Measurements from ENCODE around the gene FAIM2.

Gene FAIM2

DNA sequence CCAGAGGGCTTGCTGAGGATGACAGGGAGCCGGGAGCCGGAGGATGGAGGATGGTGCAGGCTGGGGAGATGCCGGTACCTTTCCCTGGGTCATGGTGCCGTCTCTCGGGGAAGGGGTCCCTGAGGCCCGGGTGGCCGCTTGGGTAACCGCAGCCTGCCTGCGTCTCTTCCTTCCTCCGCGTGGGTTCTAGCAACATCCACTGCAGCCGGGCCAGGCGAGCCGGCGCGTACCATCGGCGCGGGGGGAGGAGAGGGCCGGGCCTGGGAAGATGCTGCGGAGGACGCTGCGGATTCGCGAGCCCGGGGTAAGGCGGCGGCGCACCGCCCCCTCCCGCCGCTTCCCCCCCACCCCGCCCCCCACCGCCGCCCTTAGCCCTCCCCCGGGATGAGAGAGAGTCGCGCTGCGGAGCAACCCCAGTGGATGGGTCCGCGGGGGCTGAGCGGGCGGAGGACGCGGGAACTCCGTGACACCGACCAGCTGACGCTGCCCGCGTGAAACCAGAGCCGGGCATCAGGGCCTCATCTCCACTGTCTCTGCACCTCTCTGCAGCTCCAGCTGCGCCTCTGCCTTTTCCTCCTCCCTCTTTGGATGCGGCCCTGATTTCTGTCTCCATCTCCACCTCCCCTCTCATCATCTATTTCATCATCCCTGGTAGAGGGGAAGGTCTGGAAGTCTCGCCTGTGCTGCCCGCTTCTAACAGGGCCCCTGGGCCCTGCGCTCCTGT is at the start of gene FAIM2:
Gene FAIM2, minus strand, starts transcription at position 201 of the 724 bp plus-strand sequence. Its CDS starts 108 bp downstream, at position 93.
- no peak for DNase-seq (ENCODE audit: low read depth, low spot score)

DNA sequence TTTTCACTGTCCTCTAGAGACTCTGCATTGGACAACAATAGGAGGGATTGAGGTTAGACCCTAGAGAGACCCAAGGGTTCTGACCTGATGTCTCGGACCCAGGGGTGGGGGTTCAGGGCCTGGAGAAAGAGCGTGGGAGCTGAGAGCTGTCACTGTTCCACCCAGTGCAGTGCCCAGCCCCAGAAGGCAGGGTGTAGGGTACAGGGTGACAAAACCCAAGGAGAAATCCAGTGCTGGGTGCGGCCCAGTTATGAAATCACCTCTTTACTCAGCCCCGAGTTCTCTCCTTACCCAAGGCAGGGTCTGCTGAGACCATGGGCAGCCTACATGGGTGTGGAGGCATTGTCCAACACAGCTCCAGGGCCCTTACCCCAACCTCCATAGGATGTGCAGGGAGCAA is 49.5 kb upstream of the FAIM2 start:
- no peak for DNase-seq (ENCODE audit: low read depth, low spot score)

DNA sequence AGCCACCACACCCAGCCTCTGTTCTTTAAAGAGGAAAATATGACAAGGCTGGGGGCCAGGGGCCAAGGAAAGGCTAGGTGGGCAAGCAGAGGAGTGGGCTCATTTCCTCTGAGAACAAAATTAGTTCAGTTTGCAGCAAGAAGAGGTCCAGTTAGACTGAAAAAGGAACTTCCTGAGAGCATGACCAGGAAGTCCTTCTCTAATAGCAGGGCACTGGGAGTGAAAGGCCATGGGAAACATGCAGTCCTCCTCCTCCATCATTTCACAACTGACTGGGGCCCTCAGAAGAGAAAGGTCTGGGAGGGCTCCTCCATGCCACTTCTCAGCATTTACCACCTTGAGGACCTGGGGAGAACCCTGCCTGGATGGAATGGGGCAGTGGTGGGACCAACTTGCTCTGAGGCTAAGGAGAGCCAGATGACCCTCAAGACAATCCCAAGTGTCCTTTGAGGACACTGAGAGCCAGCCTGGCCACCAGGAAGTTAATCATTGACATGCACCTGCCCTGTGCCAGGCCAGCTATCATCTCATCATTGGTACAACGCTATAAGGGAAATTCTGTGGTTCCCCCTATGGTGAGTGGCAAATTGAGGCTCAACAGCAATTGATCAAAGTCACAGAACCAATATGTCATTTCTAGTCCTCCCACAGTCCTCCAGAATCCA is 48.8 kb upstream of the FAIM2 start:
- no peak for DNase-seq (ENCODE audit: low read depth, low spot score)

DNA sequence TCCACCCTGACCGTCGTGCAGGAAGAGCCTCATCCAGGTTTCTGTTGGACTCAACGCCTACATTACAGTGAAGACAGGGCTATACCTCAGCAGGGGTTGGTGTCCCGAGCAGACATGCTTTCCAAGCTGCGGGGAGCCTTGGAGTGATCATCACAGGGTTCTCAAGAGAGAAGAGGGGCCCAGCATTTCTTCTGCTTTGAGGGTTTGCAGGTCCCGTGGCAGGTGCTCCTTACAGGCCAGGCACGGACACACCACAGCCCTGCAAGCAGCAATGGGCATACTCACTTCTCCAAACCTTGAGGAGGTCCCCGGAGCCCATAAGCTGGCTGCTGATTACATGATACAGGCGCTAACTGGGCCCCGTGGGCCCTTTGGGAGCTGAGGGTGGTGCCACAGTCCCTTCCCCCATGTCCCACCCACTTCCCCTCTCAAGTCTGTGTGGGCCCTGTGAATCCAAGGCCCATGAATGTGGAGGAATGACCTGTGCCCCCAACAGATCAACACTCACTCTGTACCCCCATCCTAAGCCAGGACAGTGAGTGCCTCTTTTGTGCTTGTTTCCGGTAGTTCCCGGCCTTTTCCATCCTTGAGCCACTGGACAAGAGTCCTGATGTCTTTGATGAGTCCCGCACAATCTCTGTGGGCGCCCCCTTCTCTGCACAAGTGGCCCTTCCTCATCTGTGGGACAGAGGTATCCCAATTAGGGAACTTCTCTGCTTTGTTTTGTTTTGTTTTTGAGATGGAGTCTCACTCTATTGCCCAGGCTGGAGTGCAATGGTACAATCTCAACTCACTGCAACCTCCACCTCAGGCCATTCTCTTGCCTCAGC is 47.9 kb upstream of the FAIM2 start:
- no peak for DNase-seq (ENCODE audit: low read depth, low spot score)

DNA sequence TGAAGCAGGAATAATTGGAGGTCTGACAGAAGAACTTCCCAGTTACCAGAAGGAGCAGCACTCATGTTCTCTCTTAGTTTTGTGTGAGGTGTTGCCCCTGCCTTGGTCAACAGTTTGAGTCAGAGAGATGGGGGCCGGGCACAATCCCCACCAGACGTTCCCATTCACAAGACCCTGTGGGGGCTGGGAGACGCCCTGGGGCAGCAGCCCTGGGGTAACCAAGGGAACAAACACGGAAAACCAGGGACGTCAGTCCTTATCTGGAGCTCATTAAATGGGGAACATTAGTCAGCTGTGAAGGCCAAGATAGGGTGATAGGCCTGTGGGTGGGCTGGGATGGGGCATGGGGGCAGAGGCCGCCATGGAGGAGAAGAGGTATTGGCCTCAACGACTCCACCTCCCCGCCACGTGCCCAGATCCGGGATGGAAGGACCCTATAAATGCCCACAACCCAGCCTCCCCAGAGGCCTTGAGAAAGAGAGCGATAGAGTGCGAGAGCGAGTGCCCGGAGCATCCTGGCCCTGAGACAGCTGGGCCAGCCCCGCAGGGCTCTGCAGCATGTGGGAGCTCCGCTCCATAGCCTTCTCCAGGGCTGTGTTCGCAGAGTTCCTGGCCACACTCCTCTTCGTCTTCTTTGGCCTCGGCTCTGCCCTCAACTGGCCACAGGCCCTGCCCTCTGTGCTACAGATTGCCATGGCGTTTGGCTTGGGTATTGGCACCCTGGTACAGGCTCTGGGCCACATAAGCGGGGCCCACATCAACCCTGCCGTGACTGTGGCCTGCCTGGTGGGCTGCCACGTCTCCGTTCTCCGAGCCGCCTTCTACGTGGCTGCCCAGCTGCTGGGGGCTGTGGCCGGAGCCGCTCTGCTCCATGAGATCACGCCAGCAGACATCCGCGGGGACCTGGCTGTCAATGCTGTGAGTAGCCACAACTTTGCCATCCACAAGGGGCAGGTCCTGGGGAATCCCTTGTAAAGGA is 46.9 kb upstream of the FAIM2 start, which contains the start of gene AQP2:
Gene AQP2, plus strand, starts transcription at position 465 of the 979 bp plus-strand sequence. Its CDS starts 94 bp downstream, at position 559.
- no peak for DNase-seq (ENCODE audit: low read depth, low spot score)

DNA sequence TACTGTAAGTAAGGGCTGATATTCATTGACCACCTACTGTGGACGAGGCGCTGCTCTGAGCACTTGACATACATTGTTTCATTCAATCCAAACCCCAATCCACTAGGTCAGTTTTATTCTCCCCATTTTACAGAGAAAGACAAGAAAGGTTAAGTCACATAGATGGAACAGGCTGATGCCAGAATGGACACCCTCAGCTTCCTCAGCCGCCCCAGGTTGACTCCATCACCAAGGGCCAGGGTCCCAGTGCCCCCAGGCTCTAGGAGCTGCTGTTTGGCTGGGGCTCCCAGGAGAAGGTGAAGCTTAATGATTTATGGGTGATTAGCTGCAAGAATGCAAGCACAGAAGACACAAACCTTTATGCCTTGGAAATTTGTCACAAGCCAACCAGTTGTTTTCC is 46.2 kb upstream of the FAIM2 start:
- no peak for DNase-seq (ENCODE audit: low read depth, low spot score)

DNA sequence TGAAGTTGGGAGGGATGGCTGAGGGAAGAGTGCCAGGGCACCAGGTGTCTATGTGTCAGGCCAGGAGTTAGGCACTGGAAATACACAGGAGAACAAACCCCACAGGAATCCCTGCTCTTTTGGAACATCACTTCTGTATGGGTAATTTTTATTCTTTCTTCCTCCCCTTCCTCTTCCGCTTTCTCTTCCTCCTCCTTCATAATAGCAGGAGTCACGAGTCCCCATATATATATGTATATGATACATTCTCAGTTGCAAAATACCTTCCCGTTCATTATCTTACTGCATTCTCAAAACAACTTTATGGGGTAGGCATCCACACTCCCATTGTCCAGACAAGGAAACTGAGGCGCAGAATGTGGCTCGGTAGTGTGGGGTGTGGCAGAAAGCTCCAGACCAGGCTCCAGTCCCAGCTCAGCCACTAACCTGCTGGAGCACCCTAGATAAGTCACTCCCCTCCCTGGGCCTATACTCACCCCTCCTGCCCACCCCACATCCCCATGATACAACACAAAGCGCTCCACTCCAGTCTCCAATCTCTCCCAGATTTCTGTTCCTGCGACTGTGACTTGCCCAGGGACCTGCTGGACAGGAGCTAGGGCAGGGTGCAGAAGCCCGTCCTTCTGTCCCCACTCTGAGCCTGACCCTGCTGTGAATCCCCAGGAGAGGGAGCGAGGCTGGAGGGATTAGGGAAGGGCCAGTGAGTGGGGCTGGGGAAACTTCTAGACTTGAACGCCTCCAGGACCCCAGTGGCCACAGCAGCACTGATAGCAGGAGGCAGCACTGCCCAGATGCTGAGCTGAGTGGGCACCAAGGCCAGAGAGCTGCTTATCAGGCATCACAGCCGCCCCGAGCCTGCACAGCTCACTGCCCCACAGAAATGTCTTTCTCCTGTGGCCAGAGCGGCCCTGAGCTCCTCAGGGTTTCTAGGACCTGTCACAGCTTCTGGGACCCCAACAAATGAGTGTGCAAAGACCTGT is 45.5 kb upstream of the FAIM2 start:
- no peak for DNase-seq (ENCODE audit: low read depth, low spot score)

DNA sequence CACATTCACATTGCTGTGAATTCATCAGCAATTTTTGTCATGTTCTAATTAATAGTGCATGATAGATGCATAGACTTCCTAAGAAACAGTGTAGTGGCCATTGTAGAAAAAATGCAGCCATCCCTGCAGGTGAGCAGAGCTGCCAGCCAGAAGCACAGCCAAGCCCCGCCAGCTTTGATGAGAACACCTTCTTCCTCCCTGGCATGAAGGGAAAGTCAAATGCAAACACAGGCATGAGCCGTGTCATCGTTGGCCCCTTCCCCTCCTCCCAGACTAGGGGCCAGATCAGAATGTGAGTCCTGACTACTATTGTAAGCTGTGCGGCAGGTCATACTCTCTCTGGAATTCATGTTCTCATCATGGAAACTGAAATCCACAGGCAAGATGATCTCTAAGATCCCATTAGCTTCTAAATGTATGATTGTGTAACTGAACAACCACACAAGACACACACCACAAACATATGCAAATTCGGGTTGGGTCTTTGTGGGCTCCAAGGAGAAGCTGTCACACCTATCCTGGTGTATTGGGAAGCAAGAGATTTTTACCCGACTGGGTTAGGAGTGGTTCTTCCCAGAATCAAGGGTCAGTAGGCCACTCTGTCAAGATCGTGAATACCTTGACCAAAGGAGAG is 44.0 kb upstream of the FAIM2 start:
- no peak for DNase-seq (ENCODE audit: low read depth, low spot score)

DNA sequence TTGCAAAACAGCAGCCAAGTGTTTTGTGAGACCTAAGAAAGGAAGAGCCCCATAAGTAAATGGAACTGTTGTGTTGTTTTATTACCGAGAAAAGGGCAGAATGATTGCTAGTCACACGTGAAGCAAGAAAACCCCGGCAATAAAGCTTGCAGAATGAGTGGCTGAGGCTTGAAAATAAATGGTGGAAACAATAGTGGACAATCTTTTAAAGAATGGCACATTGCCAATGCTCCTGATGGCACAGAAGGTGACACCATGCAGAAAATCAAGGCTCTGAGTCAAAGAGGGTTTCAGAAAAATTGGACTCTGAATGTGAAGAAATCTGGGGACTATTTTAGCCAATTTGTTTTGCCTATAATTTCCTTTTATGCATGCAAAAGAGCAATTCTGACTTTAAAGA is 42.8 kb upstream of the FAIM2 start:
- no peak for DNase-seq (ENCODE audit: low read depth, low spot score)

DNA sequence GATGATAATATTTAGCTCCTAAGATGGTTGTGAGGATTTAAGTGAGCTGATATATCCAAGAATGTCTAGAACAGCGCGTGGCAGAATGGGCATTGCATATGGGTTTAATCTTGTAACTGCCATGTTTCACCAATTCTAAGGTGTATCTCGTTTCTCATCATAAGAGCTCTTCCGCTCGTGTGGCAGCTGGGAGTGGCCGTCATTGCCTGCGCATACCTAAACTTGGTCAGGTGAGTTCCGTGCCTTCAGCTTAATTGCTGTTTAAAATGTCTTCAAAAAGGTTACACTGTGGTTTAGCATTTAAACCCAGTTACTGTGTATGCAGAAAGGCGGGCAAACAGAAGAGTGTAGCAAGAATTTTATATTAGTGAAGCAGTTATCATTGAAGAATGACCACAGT is 42.4 kb upstream of the FAIM2 start:
- no peak for DNase-seq (ENCODE audit: low read depth, low spot score)

DNA sequence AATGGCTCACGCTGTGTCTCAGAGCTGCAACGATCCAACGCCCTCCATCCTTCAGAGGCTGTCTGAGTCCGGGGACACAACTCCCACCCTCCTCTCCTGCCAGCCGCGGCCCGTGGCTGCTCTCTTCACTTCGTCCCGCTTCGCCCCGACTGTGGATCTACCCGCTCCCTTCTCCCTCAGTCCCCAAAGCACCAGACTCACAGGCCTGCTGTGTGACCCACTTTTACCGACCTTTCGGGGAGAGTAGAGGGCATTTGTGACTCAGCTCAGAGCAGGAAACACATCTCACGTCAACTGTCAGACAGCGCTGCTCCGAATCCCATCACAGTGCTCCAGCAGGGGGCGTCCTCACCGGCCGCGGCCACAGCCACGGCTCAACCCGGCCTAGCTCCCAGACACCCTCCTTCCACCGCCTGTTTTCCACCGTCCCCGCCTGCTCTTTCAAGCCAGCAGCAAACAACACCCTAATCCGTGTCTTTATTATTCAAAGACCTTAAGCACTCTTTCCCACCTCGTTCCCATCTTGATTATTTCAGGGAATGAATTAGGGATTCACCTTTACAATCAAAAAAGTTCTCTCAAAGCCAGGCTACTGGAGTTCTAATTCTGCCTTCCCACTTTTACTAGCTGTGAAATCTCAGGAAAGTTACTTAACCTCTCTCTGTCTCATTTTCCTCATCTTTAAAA is 41.8 kb upstream of the FAIM2 start:
- DNase-seq (ENCODE audit: low read depth, low spot score) = peak; percentile 93

DNA sequence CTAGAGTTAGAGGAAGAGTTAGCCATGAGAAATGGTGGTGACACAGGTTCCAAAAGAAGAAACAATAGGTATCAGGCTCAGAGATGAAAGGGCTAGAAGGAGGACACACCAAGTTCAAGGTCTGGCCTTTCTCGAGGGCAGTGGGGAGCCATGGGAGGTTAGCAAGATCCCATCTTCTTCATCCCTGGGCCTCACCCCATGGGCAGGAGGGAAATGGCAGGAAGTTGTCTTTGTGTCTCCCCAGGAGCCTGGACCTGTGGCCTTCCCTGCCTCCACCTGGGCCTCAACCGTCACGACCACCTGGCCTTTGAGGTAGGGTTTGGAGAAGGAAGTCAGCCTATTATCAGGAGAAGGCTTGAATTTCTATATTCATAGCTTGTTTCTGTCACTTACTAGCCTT is 41.0 kb upstream of the FAIM2 start:
- no peak for DNase-seq (ENCODE audit: low read depth, low spot score)

DNA sequence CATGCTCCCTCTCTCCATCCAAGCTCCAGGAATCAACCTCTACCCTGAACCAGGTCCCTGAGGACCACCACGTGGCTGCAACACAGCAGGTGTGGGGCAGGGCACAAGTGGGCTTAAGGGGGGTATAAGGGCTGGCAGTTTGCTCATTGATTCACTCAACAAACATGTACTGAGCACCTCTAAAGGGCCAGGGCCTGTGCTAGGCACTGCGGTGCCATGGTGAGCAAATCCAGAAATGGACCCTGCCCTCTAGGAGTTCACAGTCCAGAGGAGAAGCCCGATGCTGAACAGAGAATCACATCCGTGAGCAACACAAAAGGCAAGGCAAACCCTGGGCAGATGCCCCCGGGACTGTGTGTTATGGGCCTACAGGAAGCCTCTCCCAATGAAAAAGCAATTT is 40.3 kb upstream of the FAIM2 start:
- DNase-seq (ENCODE audit: low read depth, low spot score) = no peak

DNA sequence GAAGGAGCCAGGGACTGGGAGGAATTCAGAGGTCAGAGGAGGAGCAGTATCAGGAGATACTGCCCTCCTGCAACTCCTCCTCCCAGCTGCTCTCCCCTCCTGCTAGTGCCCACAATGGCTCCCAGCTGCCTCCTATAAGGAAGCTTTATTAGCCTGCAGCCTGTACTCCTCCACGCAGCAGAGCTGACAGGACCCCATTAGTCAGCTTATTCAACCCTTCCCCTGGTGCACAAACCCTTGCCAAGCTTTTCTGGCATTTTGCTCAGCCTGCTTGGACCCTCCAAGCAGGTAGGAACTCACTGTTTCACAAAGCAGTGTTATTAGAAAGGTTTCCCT is 39.9 kb upstream of the FAIM2 start:
- no peak for DNase-seq (ENCODE audit: low read depth, low spot score)

DNA sequence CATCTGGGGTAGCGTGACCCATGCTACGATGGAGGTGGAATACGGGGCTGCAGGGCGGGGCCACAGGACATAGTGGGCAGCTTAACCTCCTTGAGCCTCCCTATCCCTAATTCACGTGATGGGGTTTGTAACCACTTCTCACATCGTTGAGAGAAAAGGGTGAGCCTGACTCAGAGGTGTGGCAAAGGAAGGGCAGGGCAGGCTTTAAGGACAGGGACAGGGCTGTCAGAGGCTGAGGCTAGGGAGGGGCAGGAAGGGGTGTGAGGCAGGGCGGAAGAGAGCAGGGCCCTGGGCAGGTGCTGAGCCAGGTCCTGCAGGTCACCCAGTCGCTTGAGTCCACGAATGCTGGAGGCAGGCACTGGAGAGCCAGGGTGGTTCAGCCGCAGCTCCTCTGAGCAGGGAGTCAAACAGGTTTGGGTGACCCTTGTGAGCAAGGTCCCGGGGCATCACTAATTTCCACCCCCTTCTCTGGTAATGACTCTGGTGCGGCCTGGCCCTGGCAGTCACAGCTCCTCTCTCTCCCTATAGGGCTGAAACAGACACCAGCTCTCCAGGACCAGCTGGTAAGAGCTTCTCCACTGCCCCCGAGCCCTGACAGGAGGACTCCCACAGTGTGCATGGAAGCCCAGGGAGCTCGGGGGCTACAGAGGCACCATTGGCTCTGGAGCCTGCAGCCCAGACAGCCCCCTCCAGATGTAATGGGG is 39.4 kb upstream of the FAIM2 start:
- no peak for DNase-seq (ENCODE audit: low read depth, low spot score)

DNA sequence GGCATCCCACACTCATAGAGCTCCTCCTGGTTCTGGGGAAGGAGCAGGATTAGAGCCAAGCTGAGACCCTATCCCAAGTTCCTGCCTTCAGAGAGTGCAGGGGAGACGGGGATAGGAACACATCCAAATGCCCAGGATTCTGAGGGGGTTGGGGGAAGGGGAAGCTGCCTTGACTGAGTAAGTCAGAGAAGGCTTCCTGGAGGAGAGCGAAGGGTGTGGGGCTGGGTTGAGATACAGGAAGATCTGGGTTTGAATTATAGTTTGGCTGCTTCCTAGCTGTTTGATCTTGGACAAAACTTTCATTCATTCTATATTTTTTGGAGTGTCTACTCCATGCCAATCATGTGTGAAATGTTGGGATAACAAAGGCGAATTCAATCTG is 38.8 kb upstream of the FAIM2 start:
- DNase-seq (ENCODE audit: low read depth, low spot score) = no peak

DNA sequence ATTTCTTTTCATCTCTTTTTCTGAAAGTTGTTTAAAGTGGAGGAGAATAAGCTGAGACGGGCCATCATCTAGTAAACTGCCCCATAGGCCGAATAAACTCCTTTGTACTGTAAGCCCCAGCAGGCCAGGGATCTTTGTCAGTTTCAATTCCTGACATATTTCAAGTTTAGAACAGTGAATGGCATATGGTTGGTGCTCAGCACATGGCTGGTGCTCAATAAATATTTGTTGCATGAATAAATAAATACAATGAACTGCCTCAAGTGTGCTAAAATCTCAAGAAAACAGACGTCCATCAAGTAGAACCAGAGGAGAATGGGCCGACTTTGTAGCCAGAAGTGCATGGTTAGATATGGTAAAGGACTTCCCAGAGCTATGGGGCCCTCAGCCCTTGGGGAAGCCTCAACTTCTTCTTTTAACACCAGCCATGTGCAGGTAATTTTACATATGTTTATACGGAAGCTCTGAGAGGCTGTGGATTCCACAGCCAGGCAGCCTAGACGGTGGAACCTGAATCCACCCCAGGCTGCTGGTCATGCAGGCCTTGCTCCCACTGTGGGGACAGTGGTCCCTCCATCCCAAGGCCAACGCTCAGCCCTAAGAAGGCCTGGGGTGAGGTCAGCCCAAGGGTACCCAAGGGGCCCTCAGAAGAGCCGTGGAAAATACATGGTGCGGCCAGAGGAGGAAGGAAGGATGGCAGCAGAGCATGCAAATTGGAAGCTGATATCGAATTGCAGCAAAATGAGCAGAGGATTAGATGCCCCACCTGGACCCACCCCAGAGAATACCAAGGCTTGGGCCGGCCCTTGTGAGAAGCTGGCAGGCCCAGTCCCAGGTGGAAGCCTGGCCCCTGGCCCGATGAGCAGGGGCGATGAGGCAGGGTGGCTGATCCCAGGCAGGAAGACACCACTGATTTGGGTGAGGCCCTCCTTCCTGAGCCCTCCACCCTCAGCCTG is 38.1 kb upstream of the FAIM2 start:
- no peak for DNase-seq (ENCODE audit: low read depth, low spot score)

All from ELF-1 (cell line).